Cortex of kidney (tissue), 1 donor: ENCODE results near the gene HDDC3.

ENCODE experiments used
- DNase-seq: peaks from one replicate; lab custom pipeline; 2025; lab: John Stamatoyannopoulos, UW

Gene HDDC3

GRCh38 chr15:90891346-90891949 is 40.9 kb downstream of the HDDC3 start:
- DNase-seq: no peak

GRCh38 chr15:90890839-90891238 is 41.5 kb downstream of the HDDC3 start:
- DNase-seq: no peak

GRCh38 chr15:90889736-90890456 is 42.5 kb downstream of the HDDC3 start:
- no peak for DNase-seq

- DNase-seq: no peak
Measured at GRCh38 chr15:90889313-90889730, 43.0 kb downstream of the HDDC3 start.

GRCh38 chr15:90887037-90887481 is 45.3 kb downstream of the HDDC3 start:
- no peak for DNase-seq

- DNase-seq: no peak
Measured at GRCh38 chr15:90886291-90886614, 46.1 kb downstream of the HDDC3 start.

- DNase-seq: no peak
Measured at GRCh38 chr15:90885432-90886290, 46.7 kb downstream of the HDDC3 start.

GRCh38 chr15:90884719-90885431 is 47.5 kb downstream of the HDDC3 start:
- DNase-seq: no peak

- DNase-seq: no peak
Measured at GRCh38 chr15:90883976-90884718, 48.2 kb downstream of the HDDC3 start, which contains the start of gene FES. TSS of gene FES (plus strand) at chr15:90884504. CDS start at chr15:90885046, 542 bp downstream.

- no peak for DNase-seq
Measured at GRCh38 chr15:90883526-90883975, 48.8 kb downstream of the HDDC3 start.

GRCh38 chr15:90882781-90883525 is 49.4 kb downstream of the HDDC3 start:
- no peak for DNase-seq

- no peak for DNase-seq
Measured at GRCh38 chr15:90881978-90882721, 50.2 kb downstream of the HDDC3 start.

GRCh38 chr15:90881181-90881977 is 51.0 kb downstream of the HDDC3 start:
- DNase-seq: no peak

- no peak for DNase-seq
Measured at GRCh38 chr15:90880381-90881145, 51.8 kb downstream of the HDDC3 start.
